RPMI7951 (cell line): ENCODE data around the gene MYO1G. TPM values are rescaled to one million over a fixed set of nuclear protein-coding genes. Genes with fewer than 3 reads are reported as not detected.
"Not testable (repeated sequence)": the region's sequence is repeated elsewhere in the genome, so short reads cannot be mapped to it uniquely, and the experiment has no call there.

Experiments
- DNase-seq: peaks from one replicate; pipeline ENCODE4 v3.0.0-alpha.2; 2012; ENCODE audit warnings: low read depth
- total RNA-seq: library from RNA; depleted of rRNA; stranded (reverse); fragments of >200 nt; shearing (Covaris generic); gene quantifications from 2 replicates; pipeline ENCODE4 v1.2.3, GENCODE V29; 2014; rRNA removed

Gene MYO1G
- total RNA-seq, 1 experiment from 2014 or later = not detected

DNA sequence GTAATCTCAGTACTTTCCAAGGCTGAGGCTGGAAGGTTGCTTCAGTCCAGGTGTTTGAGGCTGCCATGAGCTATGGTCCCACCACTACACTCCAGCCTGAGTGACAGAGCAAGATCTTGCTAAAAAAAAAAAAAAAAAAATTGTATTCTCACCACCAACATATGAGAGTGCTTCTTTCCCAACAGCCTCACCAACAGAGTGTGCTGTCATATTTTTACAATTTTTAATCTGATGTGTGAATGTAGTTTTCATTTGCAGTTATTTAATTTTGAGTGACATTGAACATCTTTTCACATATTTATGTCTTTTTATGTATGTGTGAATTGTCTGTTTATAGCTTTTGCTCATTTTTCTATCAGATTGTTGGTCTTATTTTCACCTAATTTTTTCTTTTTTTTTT lies 35.2 kb downstream of the MYO1G start:
- no peak for DNase-seq

- no peak for DNase-seq
These were observed 41.4 kb downstream of the MYO1G start for GRCh38 chr7:44937426-44937825.

- no peak for DNase-seq
These were observed 42.5 kb downstream of the MYO1G start for GRCh38 chr7:44936322-44936721.

GRCh38 chr7:44935583-44935982 lies 43.2 kb downstream of the MYO1G start:
- DNase-seq = no peak

DNA sequence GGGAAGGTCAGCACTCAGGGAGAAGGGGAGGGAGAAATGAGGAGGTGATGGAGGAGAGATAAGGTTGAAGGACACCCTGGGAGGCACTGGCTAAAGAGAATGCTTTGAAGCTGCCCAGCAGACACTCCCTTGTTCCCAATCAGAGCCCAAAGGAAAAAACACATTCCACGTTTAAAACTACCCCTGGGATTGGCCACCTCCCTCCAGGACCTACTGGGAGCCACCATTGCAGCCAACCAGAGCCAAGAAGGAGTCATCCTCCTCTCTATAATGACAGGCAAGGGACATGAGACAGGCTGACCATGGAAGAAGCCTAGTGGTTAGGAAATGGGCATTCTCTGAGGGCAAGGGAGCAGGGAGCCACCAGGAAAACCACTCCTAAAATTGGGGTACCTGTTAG lies 43.8 kb downstream of the MYO1G start:
- no peak for DNase-seq

DNA sequence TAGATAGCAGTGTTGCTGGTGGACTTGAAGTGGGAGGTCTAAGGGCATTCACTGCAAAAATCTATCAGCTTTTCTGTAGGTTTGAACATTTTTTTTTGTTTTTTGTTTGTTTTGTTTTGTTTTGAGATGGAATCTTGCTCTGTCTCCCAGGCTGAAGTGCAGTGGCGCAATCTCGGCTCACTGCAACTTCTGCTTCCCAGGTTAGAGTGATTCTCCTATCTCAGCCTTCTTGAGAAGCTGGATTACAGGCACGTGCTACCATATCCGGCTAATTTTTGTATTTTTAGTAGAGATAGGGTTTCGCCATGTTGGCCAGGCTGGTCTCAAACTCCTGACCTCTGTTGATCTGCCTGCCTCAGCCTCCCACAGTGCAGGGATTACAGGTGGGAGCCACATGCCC lies 44.3 kb downstream of the MYO1G start:
- DNase-seq = not testable (repeated sequence)

- no peak for DNase-seq
These were observed 47.9 kb downstream of the MYO1G start for GRCh38 chr7:44930921-44931320.

- DNase-seq = no peak
These were observed 56.5 kb downstream of the MYO1G start for GRCh38 chr7:44922351-44922694.

DNA sequence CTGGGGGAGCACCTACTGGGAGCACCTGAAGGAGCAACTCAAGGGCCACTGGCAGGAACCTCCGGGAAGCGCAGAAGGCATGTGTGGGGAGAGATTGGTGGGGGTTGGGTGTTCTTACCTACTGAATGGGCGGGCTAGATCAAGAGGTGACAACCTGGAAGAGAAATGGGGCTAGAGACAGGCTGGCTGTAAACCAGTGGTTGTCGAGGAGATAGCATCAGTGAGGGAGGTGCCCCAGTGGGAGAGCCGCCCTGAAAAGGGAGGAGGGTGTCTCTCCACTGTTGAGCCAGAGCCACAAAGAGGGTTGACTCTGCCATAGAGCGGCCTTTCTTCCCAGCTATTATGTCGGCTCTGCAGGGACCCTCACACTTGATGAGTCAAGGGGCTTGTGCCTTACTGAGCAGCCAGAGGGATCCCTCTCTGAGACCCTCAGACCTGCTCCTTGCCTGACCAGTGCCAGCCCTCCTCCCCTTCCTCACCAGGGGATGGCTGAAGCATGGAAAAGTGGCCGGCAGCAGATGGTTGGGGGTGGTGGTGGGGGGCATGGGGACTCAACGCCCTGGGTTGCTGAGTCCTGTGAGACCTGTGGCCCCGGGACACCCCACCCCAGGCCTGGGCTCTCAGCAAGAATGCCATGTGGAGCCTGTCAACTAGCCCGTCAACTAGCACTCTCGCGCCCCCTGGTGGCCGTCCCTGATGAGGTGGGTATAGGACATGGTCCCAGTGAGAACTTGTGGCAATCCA lies 57.0 kb downstream of the MYO1G start:
- peak; percentile 74 for DNase-seq

DNA sequence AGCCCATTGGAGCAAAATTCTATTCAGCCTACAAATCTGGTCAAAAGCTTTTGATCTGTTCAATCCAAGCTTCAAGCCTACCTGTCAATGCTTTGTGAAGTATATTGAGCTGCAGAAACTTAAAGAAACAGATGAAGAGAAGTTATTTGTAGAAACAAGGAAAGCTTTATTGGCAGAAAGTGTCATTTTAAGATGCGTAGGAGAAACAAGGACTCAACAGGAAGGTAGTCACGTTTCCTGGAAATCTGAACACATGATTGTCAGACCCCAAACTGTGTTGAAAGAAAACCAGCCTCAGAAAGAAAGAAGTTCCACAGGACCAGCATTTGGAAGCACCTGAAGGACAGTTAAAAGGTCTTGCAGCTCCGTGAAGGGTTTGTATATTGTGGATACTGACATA lies 58.7 kb downstream of the MYO1G start:
- no peak for DNase-seq

GRCh38 chr7:44918029-44918428 lies 60.8 kb downstream of the MYO1G start:
- DNase-seq = no peak

GRCh38 chr7:44917465-44917864 lies 61.4 kb downstream of the MYO1G start:
- no peak for DNase-seq

DNA sequence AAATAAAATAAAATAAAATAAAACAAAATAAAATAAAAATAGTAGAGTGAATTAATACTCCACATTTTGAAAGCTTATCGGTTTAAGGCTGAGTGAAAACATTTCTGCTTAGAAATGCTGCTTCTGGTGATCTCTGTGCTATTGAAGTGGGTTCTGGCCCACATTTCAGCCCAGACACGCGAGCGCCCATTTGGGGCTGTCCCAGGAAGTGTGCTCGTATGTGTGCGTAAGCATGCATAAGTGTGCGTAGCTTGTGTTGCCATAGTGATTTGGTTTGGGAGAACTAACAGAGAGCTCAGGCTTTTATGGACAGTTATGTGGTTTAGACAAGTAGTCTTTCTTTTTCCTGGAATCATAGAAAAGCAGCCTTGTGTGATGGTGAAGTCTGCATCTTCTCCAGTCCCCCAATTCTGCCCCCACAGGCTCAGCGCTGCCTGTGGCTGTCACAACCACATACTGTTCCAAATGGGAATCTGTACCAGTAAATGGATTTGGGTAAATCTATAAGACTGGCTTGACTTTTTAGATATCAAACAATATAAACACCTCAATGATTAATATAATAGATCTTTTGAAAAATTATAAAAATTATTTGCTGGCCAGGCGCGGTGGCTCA lies 63.7 kb downstream of the MYO1G start:
- DNase-seq = peak; percentile 74

DNA sequence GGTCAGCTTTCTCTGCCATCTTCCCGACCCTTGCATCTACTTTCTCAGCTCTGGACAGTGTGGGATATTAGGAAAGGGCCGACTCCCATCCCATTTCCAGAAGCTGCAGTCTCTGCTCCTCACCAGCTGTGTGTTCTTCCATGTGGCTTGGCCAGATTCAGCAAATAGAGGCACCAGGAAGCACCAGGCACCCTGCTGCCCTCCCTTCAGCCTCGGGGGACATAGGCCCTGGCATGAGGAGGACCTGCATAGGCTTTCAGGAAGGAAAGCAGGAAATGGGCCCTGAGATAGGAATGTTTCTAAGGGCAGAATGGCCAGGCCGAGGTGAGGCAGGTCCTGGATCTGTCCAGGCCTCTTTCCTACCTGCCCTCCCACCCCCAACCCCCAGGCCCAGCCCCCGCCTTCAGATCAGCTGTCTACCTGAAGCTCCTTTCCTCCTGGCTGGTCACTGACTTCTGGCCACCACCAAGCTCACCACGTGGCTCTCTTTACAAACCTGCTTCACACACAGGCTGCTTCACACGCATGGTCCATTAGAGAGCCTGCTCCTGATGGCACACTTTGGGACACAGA lies 66.0 kb downstream of the MYO1G start:
- DNase-seq = peak; percentile 19

Other genes with a start within 250 kb of the MYO1G start
- gene ZMIZ2, start 230.2 kb downstream of the MYO1G start, total RNA-seq = 6.6 and 7.9 TPM in 2 replicates
- gene PPIA, start 182.3 kb downstream of the MYO1G start, total RNA-seq = 9,490 and 10,456 TPM in 2 replicates
- gene H2AZ2, start 130.9 kb downstream of the MYO1G start, total RNA-seq = 822 and 1,026 TPM in 2 replicates
- 28.2 and 30.7 TPM in 2 replicates for gene PURB, start 93.5 kb downstream of the MYO1G start, total RNA-seq
- 65.0 and 75.1 TPM in 2 replicates for gene CCM2, start 21.2 kb upstream of the MYO1G start, total RNA-seq
- gene NACAD, start 110.0 kb upstream of the MYO1G start, total RNA-seq = 0.24 and 0.29 TPM in 2 replicates
- 89.3 and 94.0 TPM in 2 replicates for gene TBRG4, start 132.7 kb upstream of the MYO1G start, total RNA-seq
- 0.78 and 0.84 TPM in 2 replicates for gene RAMP3, start 178.8 kb upstream of the MYO1G start, total RNA-seq